Measurements from ENCODE around the gene SERP2. TPM values are rescaled to one million over a fixed set of nuclear protein-coding genes. Genes with fewer than 3 reads are reported as not detected.

Gene SERP2
- total RNA-seq, 1 experiment from 2014 or later = 1.8 TPM

GRCh38 chr13:44346534-44346933 lies 27.1 kb upstream of the SERP2 start:
- H3K27ac ChIP-seq (ENCODE audit: insufficient read length, low read depth, low read length) = no peak overlapping the region
- no peak overlapping the region for H4K5ac ChIP-seq (ENCODE audit: insufficient read length, low read depth, low read length)
- H2BK12ac ChIP-seq (ENCODE audit: insufficient read length, low read depth, low read length) = no peak overlapping the region
- no peak overlapping the region for H4K8ac ChIP-seq (replicated peaks; ENCODE audit: insufficient read length, low read depth, low read length)
- no peaks in the 10 kb centered on the region for H3K27me3 ChIP-seq (ENCODE audit: insufficient read depth, low read length)
- H3K23ac ChIP-seq (ENCODE audit: insufficient read length, low read depth, low read length) = no peak overlapping the region
- no peak overlapping the region for H3K4me2 ChIP-seq (ENCODE audit: insufficient read depth, insufficient read length, low read length)
- no peak overlapping the region for H3T11ph ChIP-seq (ENCODE audit: low read length)
- no peak overlapping the region for H2AK5ac ChIP-seq (ENCODE audit: insufficient read length, low read length)
- no peaks in the 10 kb centered on the region for H3K79me2 ChIP-seq (ENCODE audit: insufficient read depth, low read length)
- no peak overlapping the region for H2BK5ac ChIP-seq (ENCODE audit: insufficient read length, low read length)
- H3K9me3 ChIP-seq (ENCODE audit: control insufficient read depth, low read depth, low read length) = no peaks in the 10 kb centered on the region
- DNase-seq = no peak
- H2BK15ac ChIP-seq (ENCODE audit: low read depth, low read length) = no peak overlapping the region
- no peak overlapping the region for H3K4me3 Mint-ChIP-seq
- H3K14ac ChIP-seq (ENCODE audit: insufficient read depth, low read length) = no peak overlapping the region
- no peak overlapping the region for H2BK20ac ChIP-seq (ENCODE audit: low read depth, low read length, poor library complexity, severe bottlenecking)
- H4K20me1 ChIP-seq (ENCODE audit: control insufficient read depth, insufficient read depth, insufficient read length) = no peaks in the 10 kb centered on the region
- no peaks in the 10 kb centered on the region for H3K36me3 Mint-ChIP-seq (ENCODE audit: insufficient read depth in 1 of 3, low read depth in 3 of 3)
- H3K4ac ChIP-seq (ENCODE audit: low read depth, low read length) = no peak overlapping the region
- H3K56ac ChIP-seq (ENCODE audit: insufficient read length, low read depth, low read length) = no peak overlapping the region
- TF ChIP-seq CTCF (conservative IDR thresholded peaks at IDR 0.05) = no peak
- no peak overlapping the region for H2BK120ac ChIP-seq (ENCODE audit: low read depth, low read length, poor library complexity, severe bottlenecking)
- no peaks in the 10 kb centered on the region; a peak in 1 of 5 replicates for H3K9me3 Mint-ChIP-seq
- no peak overlapping the region for H4K91ac ChIP-seq (ENCODE audit: insufficient read length, low read depth, low read length)
- H3K27ac Mint-ChIP-seq = no peak overlapping the region
- H3K4me1 ChIP-seq (ENCODE audit: insufficient read depth, low read length) = peaks cover 6% of the 10 kb centered on the region; the same call in 1 of the 2 replicates
- no peak overlapping the region for H3K9ac ChIP-seq (ENCODE audit: extremely low read depth, insufficient read length, low read length)
- H3K4me1 Mint-ChIP-seq = peaks cover 11 to 12% of the 10 kb centered on the region in 2 experiments
- peaks cover 2% of the 10 kb centered on the region; the same call in 1 of the 2 replicates for H3K27me3 Mint-ChIP-seq (ENCODE audit: low read depth)
- no peak overlapping the region for H3K18ac ChIP-seq (ENCODE audit: insufficient read length, low read depth, low read length)
- no peak overlapping the region for H2AFZ ChIP-seq (ENCODE audit: low read length)
- H3K79me1 ChIP-seq (ENCODE audit: insufficient read depth, low read depth, low read length, poor library complexity, severe bottlenecking) = no peaks in the 10 kb centered on the region
- no peaks in the 10 kb centered on the region for H3K23me2 ChIP-seq (ENCODE audit: insufficient read length, low read depth, low read length, poor library complexity, severe bottlenecking)
